Type B pancreatic cell (in vitro differentiated cells): ENCODE measurements around the gene TTC33. TPM values are rescaled to one million over a fixed set of nuclear protein-coding genes. Genes with fewer than 3 reads are reported as not detected.

Experiments used
- DNase-seq: peaks from one replicate; pipeline ENCODE4 v3.0.0; 2021; ENCODE audit warnings: mixed read lengths; ENCODE audit not compliant: unreplicated experiment; ENCODE audit errors: extremely low spot score
- H3K27ac Mint-ChIP-seq: 2 replicates; pipeline ENCODE4 v1.8.0; 2021; ENCODE audit warnings: mild to moderate bottlenecking, mixed read lengths
- H3K27me3 Mint-ChIP-seq: 2 replicates; pipeline ENCODE4 v1.8.0; 2021; ENCODE audit warnings: mixed read lengths
- H3K36me3 Mint-ChIP-seq: 2 replicates; pipeline ENCODE4 v1.8.0; 2021; ENCODE audit warnings: mixed read lengths
- H3K4me1 Mint-ChIP-seq: one replicate; pipeline ENCODE4 v1.8.0; 2021; ENCODE audit warnings: mixed read lengths; ENCODE audit not compliant: unreplicated experiment
- H3K4me3 Mint-ChIP-seq: 2 replicates; pipeline ENCODE4 v1.8.0; 2021; ENCODE audit warnings: mild to moderate bottlenecking, mixed read lengths
- H3K9me3 Mint-ChIP-seq: 2 replicates; pipeline ENCODE4 v1.8.0; 2021; ENCODE audit warnings: mixed read lengths
- CTCF ChIP-seq: fragments of 200-600 bp; sonication (generic); conservative IDR thresholded peaks from 2 replicates; pipeline ENCODE4 v1.5.0; 2021; ENCODE audit warnings: antibody characterized with exemption, mild to moderate bottlenecking
- total RNA-seq: library from RNA; stranded (reverse); gene quantifications from 2 replicates; pipeline ENCODE4 v1.2.1, GENCODE V29; 2021; ENCODE audit warnings: low replicate concordance

TTC33 gene
- total RNA-seq, 1 donor from 2014 or later, result 15.8 TPM

DNA sequence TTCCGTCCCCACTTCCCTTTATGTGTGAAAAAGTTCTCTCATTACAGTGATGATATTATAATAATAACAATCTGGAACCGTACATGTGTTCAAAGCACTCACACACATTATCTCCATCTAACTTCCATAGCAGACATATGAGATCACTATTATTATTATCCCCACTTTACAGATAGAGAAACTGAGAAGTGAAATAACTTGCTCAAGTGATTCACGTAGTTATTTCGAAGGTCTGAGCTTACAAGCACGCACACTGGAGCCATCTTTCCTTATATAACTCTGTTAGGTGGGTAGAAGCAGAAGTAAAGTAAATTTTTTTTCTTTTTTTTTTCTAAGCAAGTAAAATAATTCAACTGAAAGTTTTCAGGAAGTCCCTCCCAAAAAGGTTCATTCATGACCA, 139.0 kb downstream of the TTC33 start:
- no peak overlapping the region for H3K4me3 Mint-ChIP-seq
- no peaks in the 10 kb centered on the region for H3K36me3 Mint-ChIP-seq
- no peaks in the 10 kb centered on the region for H3K9me3 Mint-ChIP-seq
- no peaks in the 10 kb centered on the region for H3K27me3 Mint-ChIP-seq
- no peak overlapping the region for H3K27ac Mint-ChIP-seq
- no peak for TF ChIP-seq CTCF
- peaks cover 12% of the 10 kb centered on the region for H3K4me1 Mint-ChIP-seq
- DNase-seq, result no peak

DNA sequence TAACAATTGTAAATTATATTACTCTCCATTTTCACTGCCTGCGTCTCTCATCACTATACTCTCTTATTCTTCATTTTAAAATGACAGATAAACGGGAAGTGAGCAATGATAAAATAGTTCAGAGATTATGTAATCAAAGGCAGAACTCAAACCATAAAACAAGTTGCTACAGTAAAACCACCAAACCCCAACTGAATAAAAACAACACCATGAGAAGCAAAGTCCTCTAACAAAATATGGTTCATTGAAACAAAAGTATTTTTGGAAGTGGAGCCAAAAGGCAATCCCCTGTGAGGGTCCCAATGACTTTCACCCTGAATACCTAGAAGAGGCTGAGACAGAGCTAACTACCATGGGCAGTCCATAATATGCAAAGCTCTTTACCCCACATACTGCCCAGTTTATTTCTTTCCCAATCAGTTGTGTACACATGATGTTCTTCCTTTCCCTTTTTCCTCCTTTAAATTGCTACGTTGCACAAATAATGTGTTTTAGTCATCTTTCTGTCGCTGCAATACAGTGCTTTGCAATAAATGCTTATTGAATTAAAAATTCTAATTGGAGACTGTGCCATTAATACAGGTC, 140.1 kb downstream of the TTC33 start:
- Mint-ChIP-seq H3K9me3 (no peaks in the 10 kb centered on the region), H3K4me1 (peaks cover 12% of the 10 kb centered on the region)
- TF ChIP-seq CTCF, result no peak

DNA sequence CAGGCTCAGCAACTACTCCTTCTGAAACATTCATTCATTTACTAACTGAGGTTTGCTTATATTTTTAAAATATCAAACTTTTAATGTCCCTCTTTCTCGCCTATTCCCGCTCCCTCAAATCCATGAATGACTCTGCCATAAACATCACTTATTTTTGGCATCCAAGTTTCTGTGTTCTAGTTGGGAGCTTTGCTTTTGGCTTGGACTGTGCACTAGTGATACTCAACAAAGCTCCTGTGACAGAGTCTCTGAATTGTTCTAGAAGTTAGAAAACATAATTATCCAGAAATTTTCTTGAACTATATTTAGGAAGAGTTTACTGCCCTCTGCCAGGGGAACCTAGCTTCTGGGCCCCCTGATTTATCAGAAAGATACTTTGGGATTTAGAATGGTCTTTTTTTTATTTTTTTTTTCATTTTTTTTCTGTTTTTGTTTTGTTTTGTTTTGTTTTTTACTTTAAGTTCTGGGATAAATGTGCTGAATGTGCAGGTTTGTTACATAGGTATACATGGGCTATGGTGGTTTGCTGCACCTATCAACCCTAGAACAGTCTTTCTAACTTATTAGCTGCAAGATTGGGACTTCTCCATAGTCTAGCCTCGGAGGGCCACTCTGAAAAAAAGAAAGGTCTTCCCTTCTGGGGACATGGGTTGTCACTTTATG, 140.7 kb downstream of the TTC33 start:
- Mint-ChIP-seq H3K27ac (no peak overlapping the region), H3K4me1 (peaks cover 6% of the 10 kb centered on the region), H3K9me3 (no peaks in the 10 kb centered on the region), H3K27me3 (no peaks in the 10 kb centered on the region), H3K36me3 (no peaks in the 10 kb centered on the region), H3K4me3 (no peak overlapping the region)
- no peak for TF ChIP-seq CTCF
- no peak for DNase-seq

More for the DNA sequence above, 140.1 kb downstream of the TTC33 start:
- Mint-ChIP-seq H3K36me3 (no peaks in the 10 kb centered on the region), H3K27ac (no peak overlapping the region), H3K27me3 (no peaks in the 10 kb centered on the region), H3K4me3 (no peak overlapping the region)
- DNase-seq, result no peak

DNA sequence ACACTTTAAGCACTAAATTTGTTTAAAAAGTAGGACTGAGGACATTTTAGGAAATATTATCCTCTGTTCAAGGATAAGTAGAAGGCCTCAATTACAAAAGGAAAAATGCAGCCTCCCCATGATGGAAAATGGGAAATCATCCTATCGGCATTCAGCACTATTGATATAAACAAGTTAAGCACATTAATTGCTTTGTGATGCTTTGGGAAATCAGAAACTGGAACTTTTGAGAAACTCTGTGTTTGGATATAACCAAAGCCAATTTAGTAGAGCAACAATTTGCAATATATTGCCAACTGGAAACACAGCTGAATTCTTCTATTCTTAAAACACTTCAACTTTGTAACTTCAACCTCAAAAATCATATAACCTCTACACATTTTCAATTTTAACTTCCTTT, 141.3 kb downstream of the TTC33 start:
- Mint-ChIP-seq H3K9me3 (no peaks in the 10 kb centered on the region), H3K4me1 (peaks cover 5% of the 10 kb centered on the region), H3K27me3 (no peaks in the 10 kb centered on the region), H3K4me3 (no peak overlapping the region), H3K36me3 (no peaks in the 10 kb centered on the region), H3K27ac (no peak overlapping the region)
- no peak for DNase-seq
- TF ChIP-seq CTCF, result no peak

- TF ChIP-seq CTCF, result no peak
- no peak overlapping the region for H3K4me3 Mint-ChIP-seq
- no peak for DNase-seq
- no peaks in the 10 kb centered on the region for H3K36me3 Mint-ChIP-seq
- H3K27ac Mint-ChIP-seq, result no peak overlapping the region
- no peaks in the 10 kb centered on the region for H3K27me3 Mint-ChIP-seq
- no peaks in the 10 kb centered on the region for H3K9me3 Mint-ChIP-seq
- no peaks in the 10 kb centered on the region for H3K4me1 Mint-ChIP-seq
These were observed 148.6 kb downstream of the TTC33 start for GRCh38 chr5:40607202-40607601.
